K562 (cell line): ENCODE results near the gene SCTR. TPM values are rescaled to one million over a fixed set of nuclear protein-coding genes. Genes with fewer than 3 reads are reported as not detected.

Experiments
- CBX2 ChIP-seq: fragments of 200-600 bp; sonication (generic); IDR thresholded peaks from one replicate; pipeline ENCODE4 v1.6.1; 2012; ENCODE audit warnings: mild to moderate bottlenecking, low read length, inconsistent platforms; ENCODE audit not compliant: insufficient read depth, poor library complexity, severe bottlenecking
- DIDO1 ChIP-seq: fragments of 450-650 bp; IDR thresholded peaks from 2 replicates; pipeline ENCODE4 v1.6.1; 2016; ENCODE audit warnings: low read depth, missing biosample characterization, missing genetic modification characterization
- JUN ChIP-seq, 2 experiments: sonication (generic) in 1 of 2; formaldehyde crosslinking in 1 of 2; IDR thresholded peaks; 2 replicates each; pipeline versions ENCODE4 v1.6.1 to v1.8.0; 2012 to 2022; ENCODE audit warnings: borderline replicate concordance in 2 of 2, mild to moderate bottlenecking in 2 of 2, improper control_type of control experiment in 1 of 2, low read depth in 1 of 2, low read length in 1 of 2, missing genetic modification reagents in 1 of 2
- RUNX1 ChIP-seq: sonication (generic); IDR thresholded peaks from 2 replicates; pipeline ENCODE4 v1.6.1; 2016; ENCODE audit warnings: antibody characterized with exemption, low read depth
- SAFB ChIP-seq: fragments of 200-400 bp; formaldehyde crosslinking; IDR thresholded peaks from 2 replicates; pipeline ENCODE4 v1.6.1; 2017; ENCODE audit warnings: low read depth, low read length, borderline replicate concordance
- ZFX ChIP-seq: sonication (generic); formaldehyde crosslinking; IDR thresholded peaks from 2 replicates; pipeline ENCODE4 v1.8.0; 2022; ENCODE audit warnings: mild to moderate bottlenecking, missing genetic modification reagents, moderate library complexity
- ZNF239 ChIP-seq: fragments of 250-450 bp; sonication (Bioruptor Pico); IDR thresholded peaks from 2 replicates; pipeline ENCODE4 v1.4.0; 2020; ENCODE audit warnings: mild to moderate bottlenecking
- polyA plus RNA-seq, 8 experiments: library from polyadenylated mRNA; depleted of rRNA in 4 of 8; stranded (reverse) in 5 of 8; unstranded in 3 of 8; fragments of >200 nt; fragmentation: Nextera tagmentation in 2 of 8; fragmentation: Illumina TruSeq in 1 of 8; extraction: Ambion mirVana in 2 of 8; extraction: Trizol in 1 of 8; gene quantifications; 2 replicates each; pipeline versions ENCODE4 v1.2.1 to v1.2.3, GENCODE V29; 2011 to 2014; ENCODE audit warnings: inconsistent platforms in 1 of 8, missing spikeins in 1 of 8
- total RNA-seq, 7 experiments: library from RNA; depleted of rRNA in 6 of 7; stranded (reverse); fragments of >200 nt in 6 of 7; fragmentation: Illumina TruSeq in 2 of 7; extraction: Trizol in 2 of 7; gene quantifications; 2 replicates each; pipeline versions ENCODE4 v1.2.1 to v1.2.3, GENCODE V29; 2011 to 2021; ENCODE audit warnings: low replicate concordance in 1 of 7
- TF ChIP-seq, protein P1 (sequence below): sonication (generic); formaldehyde crosslinking; IDR thresholded peaks from 2 replicates; pipeline ENCODE4 v1.8.1; 2023; ENCODE audit warnings: mild to moderate bottlenecking, missing genetic modification reagents

SCTR gene
- total and polyA plus RNA-seq, 9 of the 15 experiments (the other 6 are each of a cell fraction or from before 2014, with no cell fraction given) = not detected

DNA sequence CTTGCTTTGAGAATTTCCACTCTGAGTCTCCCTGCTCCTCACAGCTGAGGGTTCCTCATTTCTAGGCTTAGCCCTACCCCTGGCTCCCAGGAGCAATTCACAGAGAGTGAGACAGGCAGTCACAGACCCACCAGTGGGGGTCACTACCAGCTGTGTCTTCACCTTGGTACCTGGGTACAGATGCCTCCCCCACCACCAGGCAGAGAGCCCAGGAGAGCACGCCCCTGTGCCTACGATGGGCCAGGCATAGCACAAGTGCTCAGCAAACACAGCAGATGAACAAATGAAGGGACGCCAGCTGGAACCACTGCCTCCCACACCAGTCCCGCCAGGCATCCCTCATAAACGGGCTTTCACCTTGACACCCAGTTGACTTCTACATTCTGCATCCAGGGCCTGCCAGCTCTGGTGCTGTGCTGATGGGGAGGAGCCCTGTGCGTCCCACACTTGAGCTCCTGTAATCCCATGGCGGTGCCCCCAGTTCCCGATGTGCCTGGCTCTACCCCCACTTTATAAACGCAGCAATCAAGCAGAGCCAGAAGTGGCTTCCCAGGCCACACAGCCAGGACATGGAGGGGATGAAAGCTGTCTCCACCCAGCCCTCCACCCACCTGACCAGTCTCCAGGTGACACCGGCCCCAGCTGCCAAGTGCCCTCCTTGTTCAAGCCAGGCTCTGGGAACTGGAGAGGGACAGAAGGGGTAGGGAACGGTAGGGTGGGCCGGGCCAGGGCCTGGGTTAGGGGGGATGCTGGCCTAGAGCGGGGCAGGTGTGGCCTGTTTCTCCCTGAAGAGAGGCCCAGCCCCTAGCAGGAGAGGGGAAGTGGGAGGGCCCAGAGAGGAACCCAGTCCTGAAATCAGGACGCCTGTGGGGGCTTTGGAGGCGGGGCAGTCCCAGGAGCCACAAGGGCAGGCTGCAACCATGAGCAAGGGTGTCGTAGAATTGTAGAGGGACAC lies 42.5 kb downstream of the SCTR start (continued):
- TF ChIP-seq, protein P1, sequence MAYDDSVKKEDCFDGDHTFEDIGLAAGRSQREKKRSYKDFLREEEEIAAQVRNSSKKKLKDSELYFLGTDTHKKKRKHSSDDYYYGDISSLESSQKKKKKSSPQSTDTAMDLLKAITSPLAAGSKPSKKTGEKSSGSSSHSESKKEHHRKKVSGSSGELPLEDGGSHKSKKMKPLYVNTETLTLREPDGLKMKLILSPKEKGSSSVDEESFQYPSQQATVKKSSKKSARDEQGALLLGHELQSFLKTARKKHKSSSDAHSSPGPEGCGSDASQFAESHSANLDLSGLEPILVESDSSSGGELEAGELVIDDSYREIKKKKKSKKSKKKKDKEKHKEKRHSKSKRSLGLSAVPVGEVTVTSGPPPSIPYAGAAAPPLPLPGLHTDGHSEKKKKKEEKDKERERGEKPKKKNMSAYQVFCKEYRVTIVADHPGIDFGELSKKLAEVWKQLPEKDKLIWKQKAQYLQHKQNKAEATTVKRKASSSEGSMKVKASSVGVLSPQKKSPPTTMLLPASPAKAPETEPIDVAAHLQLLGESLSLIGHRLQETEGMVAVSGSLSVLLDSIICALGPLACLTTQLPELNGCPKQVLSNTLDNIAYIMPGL (CRISPR knock-in tag) = no peak
- no peak for TF ChIP-seq DIDO1
- TF ChIP-seq ZNF239 (CRISPR knock-in tag) = no peak
- no peak for TF ChIP-seq RUNX1
- TF ChIP-seq CBX2 = no peak
- TF ChIP-seq SAFB = no peak
- TF ChIP-seq JUN (IDR thresholded peaks at IDR 0.05; ENCODE audit: borderline replicate concordance, low read depth, low read length) = no peak
- TF ChIP-seq JUN (CRISPR knock-in tag; IDR thresholded peaks at IDR 0.05; ENCODE audit: borderline replicate concordance) = no peak
- TF ChIP-seq ZFX = no peak
